ENCODE data around the gene TMCC1.

DNA sequence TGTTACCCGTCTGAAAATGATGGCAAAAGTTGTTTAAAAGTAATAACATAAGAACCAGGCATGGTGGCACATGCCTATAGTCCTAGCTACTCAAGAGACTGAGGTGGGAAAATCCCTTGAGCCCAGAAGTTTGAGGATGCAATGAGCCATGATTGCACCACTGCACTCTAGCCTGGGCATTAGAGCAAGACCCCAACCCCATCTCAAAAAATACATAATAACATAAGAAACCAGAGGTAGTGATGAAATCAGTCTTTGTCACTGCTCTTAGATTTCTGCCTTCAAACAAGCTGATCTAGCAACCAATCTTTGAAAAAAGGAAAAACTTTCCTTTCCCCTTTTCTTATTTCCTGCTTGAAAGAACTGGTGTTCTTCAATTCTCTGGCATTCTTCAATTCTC lies 71.3 kb downstream of the TMCC1 start:
- TF ChIP-seq, protein P1, sequence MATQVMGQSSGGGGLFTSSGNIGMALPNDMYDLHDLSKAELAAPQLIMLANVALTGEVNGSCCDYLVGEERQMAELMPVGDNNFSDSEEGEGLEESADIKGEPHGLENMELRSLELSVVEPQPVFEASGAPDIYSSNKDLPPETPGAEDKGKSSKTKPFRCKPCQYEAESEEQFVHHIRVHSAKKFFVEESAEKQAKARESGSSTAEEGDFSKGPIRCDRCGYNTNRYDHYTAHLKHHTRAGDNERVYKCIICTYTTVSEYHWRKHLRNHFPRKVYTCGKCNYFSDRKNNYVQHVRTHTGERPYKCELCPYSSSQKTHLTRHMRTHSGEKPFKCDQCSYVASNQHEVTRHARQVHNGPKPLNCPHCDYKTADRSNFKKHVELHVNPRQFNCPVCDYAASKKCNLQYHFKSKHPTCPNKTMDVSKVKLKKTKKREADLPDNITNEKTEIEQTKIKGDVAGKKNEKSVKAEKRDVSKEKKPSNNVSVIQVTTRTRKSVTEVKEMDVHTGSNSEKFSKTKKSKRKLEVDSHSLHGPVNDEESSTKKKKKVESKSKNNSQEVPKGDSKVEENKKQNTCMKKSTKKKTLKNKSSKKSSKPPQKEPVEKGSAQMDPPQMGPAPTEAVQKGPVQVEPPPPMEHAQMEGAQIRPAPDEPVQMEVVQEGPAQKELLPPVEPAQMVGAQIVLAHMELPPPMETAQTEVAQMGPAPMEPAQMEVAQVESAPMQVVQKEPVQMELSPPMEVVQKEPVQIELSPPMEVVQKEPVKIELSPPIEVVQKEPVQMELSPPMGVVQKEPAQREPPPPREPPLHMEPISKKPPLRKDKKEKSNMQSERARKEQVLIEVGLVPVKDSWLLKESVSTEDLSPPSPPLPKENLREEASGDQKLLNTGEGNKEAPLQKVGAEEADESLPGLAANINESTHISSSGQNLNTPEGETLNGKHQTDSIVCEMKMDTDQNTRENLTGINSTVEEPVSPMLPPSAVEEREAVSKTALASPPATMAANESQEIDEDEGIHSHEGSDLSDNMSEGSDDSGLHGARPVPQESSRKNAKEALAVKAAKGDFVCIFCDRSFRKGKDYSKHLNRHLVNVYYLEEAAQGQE (IDR thresholded peaks at IDR 0.05; ENCODE audit: low read depth, low read length) = no peak
- TF ChIP-seq TCF12 (IDR thresholded peaks at IDR 0.05) (no peak), EZH2phosphoT487 (IDR thresholded peaks at IDR 0.05; ENCODE audit: borderline replicate concordance, low read depth) (no peak), TAF1 (IDR thresholded peaks at IDR 0.05; ENCODE audit: borderline replicate concordance, low read depth, low read length) (no peak), RFX5 (IDR thresholded peaks at IDR 0.05; ENCODE audit: low read length) (no peak)
- TF ChIP-seq, protein P2, sequence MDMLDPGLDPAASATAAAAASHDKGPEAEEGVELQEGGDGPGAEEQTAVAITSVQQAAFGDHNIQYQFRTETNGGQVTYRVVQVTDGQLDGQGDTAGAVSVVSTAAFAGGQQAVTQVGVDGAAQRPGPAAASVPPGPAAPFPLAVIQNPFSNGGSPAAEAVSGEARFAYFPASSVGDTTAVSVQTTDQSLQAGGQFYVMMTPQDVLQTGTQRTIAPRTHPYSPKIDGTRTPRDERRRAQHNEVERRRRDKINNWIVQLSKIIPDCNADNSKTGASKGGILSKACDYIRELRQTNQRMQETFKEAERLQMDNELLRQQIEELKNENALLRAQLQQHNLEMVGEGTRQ (IDR thresholded peaks at IDR 0.05; ENCODE audit: borderline replicate concordance, low read depth, low read length) = no peak
- TF ChIP-seq, protein P3, sequence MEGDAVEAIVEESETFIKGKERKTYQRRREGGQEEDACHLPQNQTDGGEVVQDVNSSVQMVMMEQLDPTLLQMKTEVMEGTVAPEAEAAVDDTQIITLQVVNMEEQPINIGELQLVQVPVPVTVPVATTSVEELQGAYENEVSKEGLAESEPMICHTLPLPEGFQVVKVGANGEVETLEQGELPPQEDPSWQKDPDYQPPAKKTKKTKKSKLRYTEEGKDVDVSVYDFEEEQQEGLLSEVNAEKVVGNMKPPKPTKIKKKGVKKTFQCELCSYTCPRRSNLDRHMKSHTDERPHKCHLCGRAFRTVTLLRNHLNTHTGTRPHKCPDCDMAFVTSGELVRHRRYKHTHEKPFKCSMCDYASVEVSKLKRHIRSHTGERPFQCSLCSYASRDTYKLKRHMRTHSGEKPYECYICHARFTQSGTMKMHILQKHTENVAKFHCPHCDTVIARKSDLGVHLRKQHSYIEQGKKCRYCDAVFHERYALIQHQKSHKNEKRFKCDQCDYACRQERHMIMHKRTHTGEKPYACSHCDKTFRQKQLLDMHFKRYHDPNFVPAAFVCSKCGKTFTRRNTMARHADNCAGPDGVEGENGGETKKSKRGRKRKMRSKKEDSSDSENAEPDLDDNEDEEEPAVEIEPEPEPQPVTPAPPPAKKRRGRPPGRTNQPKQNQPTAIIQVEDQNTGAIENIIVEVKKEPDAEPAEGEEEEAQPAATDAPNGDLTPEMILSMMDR (IDR thresholded peaks at IDR 0.05) = no peak
